Muscle layer of colon (tissue), 2 donors: ENCODE measurements around the gene WDFY4.

Source experiments
- H3K27ac ChIP-seq: one replicate; pipeline ENCODE4 v1.7.0; 2013; ENCODE audit warnings: low read depth, mild to moderate bottlenecking, low read length, moderate library complexity
- H3K27me3 ChIP-seq, 2 donors: one replicate each; pipeline ENCODE4 v1.7.0; 2013; ENCODE audit warnings: low read length in 2 of 2, mild to moderate bottlenecking in 2 of 2; ENCODE audit not compliant: insufficient read depth in 2 of 2, control insufficient read depth in 1 of 2
- H3K36me3 ChIP-seq: one replicate; pipeline ENCODE4 v1.7.0; 2013; ENCODE audit warnings: mild to moderate bottlenecking, low read length; ENCODE audit not compliant: insufficient read depth
- H3K4me1 ChIP-seq: one replicate; pipeline ENCODE4 v1.7.0; 2013; ENCODE audit warnings: mild to moderate bottlenecking, low read length; ENCODE audit not compliant: insufficient read depth
- H3K4me3 ChIP-seq, 2 donors: one replicate each; pipeline ENCODE4 v1.7.0; 2013; ENCODE audit warnings: low read length in 2 of 2, low read depth in 1 of 2, mild to moderate bottlenecking in 1 of 2, moderate library complexity in 1 of 2
- H3K9ac ChIP-seq: one replicate; pipeline ENCODE4 v1.7.0; 2013; ENCODE audit warnings: low read length
- H3K9me3 ChIP-seq: one replicate; pipeline ENCODE4 v1.7.0; 2013; ENCODE audit warnings: mild to moderate bottlenecking, low read length
- donor health status: abdominal sarcoma.
- donor health status: Adenocarcinoma of cecum.

Gene WDFY4

DNA sequence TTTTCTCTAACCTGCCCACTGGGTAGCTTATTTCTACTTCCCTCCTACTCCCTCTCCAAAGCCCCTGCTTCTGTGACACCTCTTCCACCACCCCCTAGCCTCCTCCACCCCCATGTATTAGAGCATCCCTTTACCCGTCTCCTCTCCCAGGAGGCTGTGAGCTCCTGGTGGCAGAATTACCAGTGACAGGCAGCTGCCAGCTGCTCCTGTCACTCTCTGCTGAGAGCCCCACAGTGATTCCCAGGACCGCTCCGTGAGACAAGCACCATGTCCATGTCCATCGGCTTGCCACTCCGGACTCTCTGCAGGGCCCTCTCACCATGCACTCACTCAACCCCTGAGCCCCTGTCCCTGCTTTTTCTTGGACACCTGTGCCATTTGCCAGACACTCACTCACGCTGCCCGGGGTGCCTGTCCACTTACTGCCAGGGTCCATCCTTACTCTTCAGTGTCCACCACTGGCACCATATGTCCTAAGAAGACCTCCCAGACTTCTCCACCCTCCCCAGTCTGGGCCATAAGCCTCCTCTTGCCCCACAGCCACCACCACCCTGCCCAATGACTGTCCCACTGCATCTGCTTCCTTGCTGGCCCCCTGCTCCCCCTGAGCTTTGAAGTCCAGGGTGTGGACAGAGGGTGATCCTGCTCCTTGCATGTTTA is 9.8 kb downstream of the WDFY4 start:
- H3K9ac ChIP-seq: no peak overlapping the region
- H3K27ac ChIP-seq: no peak overlapping the region
- H3K27me3 ChIP-seq: no peaks in the 10 kb centered on the region
- H3K36me3 ChIP-seq: no peaks in the 10 kb centered on the region
- no peaks in the 10 kb centered on the region for H3K9me3 ChIP-seq
- H3K4me1 ChIP-seq: no peaks in the 10 kb centered on the region
- H3K4me3 ChIP-seq: no peak overlapping the region

DNA sequence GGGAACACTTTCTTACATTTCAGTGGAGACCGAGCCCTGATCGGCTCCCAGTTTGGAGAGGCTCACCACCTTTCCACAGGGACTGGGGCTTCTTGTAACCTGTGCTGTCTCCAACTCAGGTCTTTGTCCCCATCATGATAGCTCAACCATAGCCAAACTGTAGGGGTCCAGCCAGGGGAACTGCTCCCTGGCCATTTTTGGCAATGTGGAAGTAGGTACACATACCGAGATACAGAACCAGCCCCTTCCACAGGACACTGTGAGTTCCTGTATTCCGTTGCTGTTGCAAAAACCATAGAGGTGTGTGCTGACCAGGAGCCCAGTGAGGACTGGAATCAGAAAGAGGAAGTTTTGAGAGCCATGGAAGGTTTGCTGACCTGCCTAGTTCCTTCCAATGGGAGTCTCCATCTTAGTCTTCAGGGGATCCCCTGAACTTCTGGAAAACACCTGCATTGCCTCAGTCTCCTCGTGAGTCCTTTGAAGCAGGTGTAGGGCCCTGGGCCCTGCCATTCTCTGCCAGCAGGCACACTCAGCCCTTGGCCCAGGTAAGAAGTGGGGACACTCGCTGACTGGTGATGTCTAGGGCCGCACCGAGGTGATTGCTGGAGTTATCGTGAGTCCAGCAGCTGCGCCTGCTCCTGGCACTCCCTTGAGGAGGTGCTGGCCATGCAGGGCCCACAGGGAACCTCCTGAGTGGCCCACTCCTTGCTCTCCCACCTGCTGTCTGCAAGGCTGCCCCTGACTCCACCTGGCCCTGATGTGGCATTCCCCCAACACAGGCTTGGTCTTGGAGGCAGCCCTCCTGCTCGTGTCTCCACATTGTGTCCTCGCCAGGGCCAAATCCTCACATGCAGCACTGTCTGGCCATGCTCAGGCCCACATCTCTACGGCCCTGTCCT is 11.2 kb downstream of the WDFY4 start:
- no peaks in the 10 kb centered on the region for H3K27me3 ChIP-seq
- H3K36me3 ChIP-seq: no peaks in the 10 kb centered on the region
- H3K9me3 ChIP-seq: no peaks in the 10 kb centered on the region
- no peak overlapping the region for H3K27ac ChIP-seq
- no peaks in the 10 kb centered on the region for H3K4me1 ChIP-seq
- no peak overlapping the region for H3K4me3 ChIP-seq
- H3K9ac ChIP-seq: no peak overlapping the region

DNA sequence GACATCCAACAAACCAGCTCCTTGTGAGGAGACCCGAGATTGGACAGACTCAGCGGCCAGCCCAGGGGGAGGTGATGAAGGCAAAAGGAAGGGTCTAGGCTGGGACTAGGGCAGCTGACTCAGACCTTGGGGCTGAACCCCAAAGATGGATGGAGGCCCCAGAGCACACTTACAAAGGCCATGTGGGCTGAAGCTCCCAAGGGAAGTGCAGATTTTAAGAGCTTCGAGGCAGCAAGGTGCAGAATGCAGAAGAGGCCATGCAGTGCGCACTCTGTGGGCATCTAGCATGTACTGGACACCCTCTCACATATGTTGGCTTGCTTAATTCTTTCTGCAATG is 11.8 kb downstream of the WDFY4 start:
- Histone ChIP-seq H3K27ac (no peak overlapping the region), H3K4me3 (no peak overlapping the region), H3K27me3 (no peaks in the 10 kb centered on the region), H3K36me3 (no peaks in the 10 kb centered on the region), H3K4me1 (no peaks in the 10 kb centered on the region), H3K9ac (no peak overlapping the region), H3K9me3 (no peaks in the 10 kb centered on the region)

DNA sequence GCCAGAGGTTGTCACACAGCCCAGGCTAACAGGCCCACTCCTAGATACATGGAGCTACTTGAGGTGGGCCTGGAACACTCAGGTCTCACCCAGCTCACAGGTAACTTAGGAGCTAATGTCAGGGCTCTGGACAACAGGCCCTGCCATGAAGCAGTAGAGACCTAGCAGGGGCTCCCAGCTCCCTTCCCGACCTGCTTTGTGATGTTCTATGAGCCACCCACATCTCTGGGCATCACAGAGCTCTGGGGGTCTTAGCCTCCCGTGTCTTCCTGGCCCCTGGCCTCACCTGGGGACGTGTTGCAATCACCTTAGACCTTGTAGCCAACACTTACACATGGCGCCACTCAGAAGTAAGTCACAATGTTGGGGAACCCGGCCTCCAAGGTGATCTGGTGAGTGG is 12.4 kb downstream of the WDFY4 start:
- H3K9ac ChIP-seq: no peak overlapping the region
- no peak overlapping the region for H3K27ac ChIP-seq
- no peaks in the 10 kb centered on the region for H3K9me3 ChIP-seq
- H3K27me3 ChIP-seq: no peaks in the 10 kb centered on the region
- H3K36me3 ChIP-seq: no peaks in the 10 kb centered on the region
- no peak overlapping the region for H3K4me3 ChIP-seq
- no peaks in the 10 kb centered on the region for H3K4me1 ChIP-seq

DNA sequence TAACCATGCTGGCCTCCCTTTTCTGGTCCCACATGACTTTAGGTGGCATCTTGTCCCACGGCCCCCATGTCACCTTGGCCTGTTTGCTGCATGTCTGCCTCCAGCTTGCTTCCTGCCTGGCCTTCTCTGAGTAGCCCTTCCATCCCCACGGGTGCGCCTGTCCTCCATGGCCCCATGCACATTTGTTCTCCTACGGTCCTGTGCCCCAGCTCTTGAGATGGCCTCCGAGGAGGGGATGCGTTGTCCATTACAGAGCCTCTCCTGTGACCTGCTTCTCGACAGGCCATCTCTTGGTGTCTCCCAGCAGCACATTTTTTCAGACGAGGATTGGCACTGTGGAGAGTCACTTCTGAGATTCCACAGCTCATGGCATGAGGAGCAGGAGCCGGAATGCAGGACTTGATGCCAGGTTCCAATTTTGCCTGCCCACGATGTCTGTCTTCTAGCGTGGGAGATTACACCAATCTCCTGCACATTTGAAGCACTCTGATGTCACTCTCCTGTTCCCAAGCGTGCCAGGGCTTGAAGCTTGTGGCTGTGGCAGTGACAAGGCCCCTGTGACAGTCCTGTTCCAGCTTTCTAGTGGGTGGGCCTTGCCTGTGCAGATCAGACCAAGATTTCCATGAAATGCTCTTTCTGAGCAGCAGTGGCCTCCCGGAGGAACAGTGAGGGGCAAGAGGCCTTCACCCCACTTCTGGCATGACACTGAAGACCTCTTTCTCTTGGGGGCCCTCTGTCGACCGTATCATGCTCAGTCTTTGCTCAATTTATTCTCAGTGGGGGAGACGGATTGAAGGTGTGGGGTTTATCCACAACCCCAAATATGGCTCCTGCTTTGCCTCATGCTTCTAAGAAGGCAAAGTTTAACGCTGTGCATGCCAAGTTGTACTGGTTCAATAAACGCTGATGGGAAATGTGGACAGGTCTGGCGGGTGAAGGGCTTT is 13.4 kb downstream of the WDFY4 start:
- Histone ChIP-seq H3K4me3 (no peak overlapping the region), H3K4me1 (no peaks in the 10 kb centered on the region), H3K27ac (no peak overlapping the region), H3K27me3 (no peaks in the 10 kb centered on the region), H3K9me3 (no peaks in the 10 kb centered on the region), H3K36me3 (no peaks in the 10 kb centered on the region), H3K9ac (no peak overlapping the region)

DNA sequence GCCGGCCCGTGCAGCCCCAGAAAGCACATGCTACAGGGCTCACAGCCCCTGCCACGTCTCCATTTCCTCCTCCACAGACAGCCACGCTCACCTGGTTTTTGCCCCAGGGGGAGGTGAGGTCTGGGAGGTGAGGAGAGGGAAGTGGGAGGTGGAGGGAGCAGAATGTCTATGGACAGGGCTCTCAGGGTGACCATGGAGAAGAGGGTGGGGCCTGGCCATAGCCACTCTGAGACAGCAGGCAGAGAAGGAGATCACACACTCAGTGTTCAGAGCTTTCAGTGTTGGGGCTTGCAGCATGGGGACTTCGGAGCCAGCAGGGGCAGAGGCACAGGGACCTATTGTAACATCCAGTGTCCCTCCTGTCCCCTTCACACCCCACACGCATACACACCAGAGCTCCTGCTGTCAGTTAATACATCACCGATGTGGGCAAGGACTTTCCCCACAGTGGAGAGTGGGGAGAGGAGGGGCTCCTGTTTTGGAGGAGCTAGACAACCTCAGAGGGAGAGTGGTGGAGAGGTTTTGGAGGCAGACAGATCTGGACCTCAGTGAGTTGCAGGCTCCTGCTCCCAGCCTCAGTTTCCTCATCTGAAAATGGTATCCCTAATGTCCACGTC is 14.4 kb downstream of the WDFY4 start:
- H3K36me3 ChIP-seq: no peaks in the 10 kb centered on the region
- no peaks in the 10 kb centered on the region for H3K27me3 ChIP-seq
- no peak overlapping the region for H3K4me3 ChIP-seq
- H3K9me3 ChIP-seq: no peaks in the 10 kb centered on the region
- no peaks in the 10 kb centered on the region for H3K4me1 ChIP-seq
- H3K9ac ChIP-seq: no peak overlapping the region
- no peak overlapping the region for H3K27ac ChIP-seq

DNA sequence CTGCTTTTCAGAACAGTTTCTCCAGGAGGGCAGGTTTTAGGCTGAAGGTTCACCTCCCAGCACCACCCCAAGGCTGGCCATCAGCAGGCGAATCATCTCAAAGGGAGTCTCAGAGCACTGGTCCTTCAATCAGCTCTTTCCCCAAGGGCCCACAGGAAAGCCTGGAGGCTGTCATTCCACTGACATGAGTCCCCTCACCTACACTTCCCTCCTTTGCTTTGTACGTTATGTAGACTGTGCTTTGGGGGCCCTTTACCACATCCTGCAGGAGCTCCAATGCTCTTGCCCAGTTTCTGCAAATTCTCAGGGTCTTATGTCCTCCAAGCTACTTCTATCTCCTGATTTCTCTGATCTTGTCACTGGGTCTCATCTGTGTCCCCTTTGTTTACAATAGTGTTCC is 15.4 kb downstream of the WDFY4 start:
- no peaks in the 10 kb centered on the region for H3K27me3 ChIP-seq
- H3K36me3 ChIP-seq: no peaks in the 10 kb centered on the region
- H3K4me3 ChIP-seq: no peak overlapping the region
- H3K4me1 ChIP-seq: no peaks in the 10 kb centered on the region
- no peak overlapping the region for H3K27ac ChIP-seq
- H3K9ac ChIP-seq: no peak overlapping the region
- no peaks in the 10 kb centered on the region for H3K9me3 ChIP-seq

DNA sequence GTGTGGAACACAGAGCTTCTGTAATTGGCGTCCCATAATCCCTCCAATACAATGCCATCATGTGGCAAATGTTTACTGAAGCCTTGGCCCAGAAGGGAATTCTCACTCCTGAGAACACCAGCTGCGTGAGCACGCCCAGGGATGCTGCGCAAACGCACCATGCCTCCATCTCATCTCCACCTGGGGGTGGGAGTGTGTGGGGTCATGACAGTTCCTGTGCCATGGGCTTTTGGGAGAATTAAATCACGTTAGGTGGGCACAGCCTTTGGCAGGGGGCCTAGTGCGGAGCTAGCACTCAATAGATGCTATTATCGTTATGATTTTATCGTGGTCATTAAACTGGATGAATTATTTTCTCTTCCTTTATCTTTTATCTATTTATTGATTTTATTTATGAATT is 15.8 kb downstream of the WDFY4 start:
- Histone ChIP-seq H3K36me3 (no peaks in the 10 kb centered on the region), H3K9ac (no peak overlapping the region), H3K27ac (no peak overlapping the region), H3K4me1 (no peaks in the 10 kb centered on the region), H3K9me3 (no peaks in the 10 kb centered on the region), H3K4me3 (no peak overlapping the region), H3K27me3 (no peaks in the 10 kb centered on the region)

DNA sequence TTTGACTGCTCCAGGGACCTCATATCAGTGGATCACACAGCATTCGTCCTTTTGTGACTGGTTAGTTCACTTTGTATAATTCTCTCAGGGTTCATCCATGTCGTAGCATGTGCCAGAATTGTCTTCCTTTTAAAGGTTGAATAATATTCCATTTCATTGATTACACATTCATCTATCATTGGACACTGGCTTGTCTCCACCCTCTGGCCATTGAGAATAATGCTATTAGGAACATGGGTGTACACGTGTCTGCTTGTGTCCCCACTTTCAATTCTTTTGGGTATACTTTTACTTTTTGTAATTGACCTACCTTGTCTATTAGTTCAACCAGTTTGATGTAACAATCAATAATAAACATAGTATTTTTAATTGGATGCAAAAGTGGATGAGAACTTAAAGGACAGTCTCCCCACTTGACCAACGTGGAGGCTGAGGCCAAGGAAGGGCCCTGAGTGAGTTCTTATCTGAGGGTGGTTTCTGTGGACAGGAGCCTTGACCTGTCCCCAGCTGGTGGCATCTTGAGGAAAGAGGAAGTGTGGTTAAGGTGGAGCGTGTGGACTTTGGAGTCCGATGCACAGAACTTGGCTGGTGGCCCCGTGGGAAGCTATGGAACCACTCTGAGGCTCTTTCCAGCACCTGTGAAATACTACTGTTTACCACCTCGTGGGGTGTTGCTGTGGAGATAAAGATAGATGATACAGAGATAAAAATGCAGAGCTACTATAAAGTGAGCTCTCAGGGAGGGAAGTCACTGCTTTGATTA is 16.6 kb downstream of the WDFY4 start:
- Histone ChIP-seq H3K9me3 (no peaks in the 10 kb centered on the region), H3K4me1 (no peaks in the 10 kb centered on the region), H3K4me3 (no peak overlapping the region), H3K27ac (no peak overlapping the region), H3K36me3 (no peaks in the 10 kb centered on the region), H3K9ac (no peak overlapping the region), H3K27me3 (no peaks in the 10 kb centered on the region)

DNA sequence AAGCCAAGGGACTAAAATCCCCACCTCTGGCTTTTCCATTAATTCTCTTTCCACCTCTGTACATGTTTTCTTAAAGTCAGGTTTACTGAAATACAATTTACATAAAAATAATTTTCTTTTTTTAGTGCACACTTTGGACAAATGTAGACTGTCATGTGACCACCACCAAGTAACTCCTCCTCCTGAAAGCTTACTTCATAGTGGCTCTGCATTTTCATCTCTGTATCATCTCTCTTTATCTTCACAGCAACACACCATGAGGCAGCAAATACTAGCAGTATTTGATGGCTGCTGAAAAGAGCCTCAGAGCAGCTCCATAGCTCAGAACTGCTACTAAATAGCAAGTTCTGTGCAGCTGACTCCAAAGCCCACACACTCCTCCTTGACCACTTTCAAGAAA is 17.3 kb downstream of the WDFY4 start:
- H3K4me1 ChIP-seq: no peaks in the 10 kb centered on the region
- H3K27ac ChIP-seq: no peak overlapping the region
- no peak overlapping the region for H3K9ac ChIP-seq
- no peaks in the 10 kb centered on the region for H3K36me3 ChIP-seq
- H3K9me3 ChIP-seq: no peaks in the 10 kb centered on the region
- no peak overlapping the region for H3K4me3 ChIP-seq
- H3K27me3 ChIP-seq: no peaks in the 10 kb centered on the region
